Peyer's patch (tissue), 4 donors: ENCODE measurements around the gene SDF2L1. TPM values are rescaled to one million over a fixed set of nuclear protein-coding genes. Genes with fewer than 3 reads are reported as not detected.
"Not testable (repeated sequence)": the region's sequence is repeated elsewhere in the genome, so short reads cannot be mapped to it uniquely, and the experiment has no call there.

Source experiments
- DNase-seq, 3 donors: peaks; one replicate each; pipeline ENCODE4 v3.0.0-alpha.2; 2017 to 2019
- H3K27ac ChIP-seq, 4 donors: fragments of 200-600 bp; sonication (generic); one replicate each; pipeline ENCODE4 v1.5.1; 2016 to 2019
- H3K27me3 ChIP-seq, 2 donors: fragments of 200-600 bp; sonication (generic); one replicate each; pipeline ENCODE4 v1.5.1; 2019
- H3K36me3 ChIP-seq, 3 donors: fragments of 200-600 bp; sonication (generic); one replicate each; pipeline ENCODE4 v1.5.1; 2016 to 2019
- H3K4me1 ChIP-seq, 4 donors: fragments of 200-600 bp; sonication (generic); one replicate each; pipeline ENCODE4 v1.5.1; 2016 to 2019
- H3K4me3 ChIP-seq, 4 donors: fragments of 200-600 bp; sonication (generic); 1 replicate in 3 of 4; 2 replicates in 1 of 4; pipeline ENCODE4 v1.5.1; 2016 to 2019; ENCODE audit warnings: mild to moderate bottlenecking in 1 of 4
- H3K9me3 ChIP-seq, 4 donors: fragments of 200-600 bp; sonication (generic); one replicate each; pipeline ENCODE4 v1.5.1; 2016 to 2019; ENCODE audit warnings: mild to moderate bottlenecking in 1 of 4
- POLR2A ChIP-seq, 2 donors: fragments of 450-650 bp; IDR thresholded peaks; one replicate each; pipeline ENCODE4 v1.5.1; 2017; ENCODE audit warnings: antibody characterized with exemption in 2 of 2, mild to moderate bottlenecking in 2 of 2, moderate library complexity in 2 of 2
- total RNA-seq, 4 donors: library from RNA; depleted of rRNA; stranded (reverse); fragments of >200 nt; gene quantifications; one replicate each; pipeline ENCODE4 v1.1.0, GENCODE V29; 2016
- TF ChIP-seq, protein P1 (sequence below), 6 experiments: fragments of 450-650 bp in 4 of 6; fragments of 200-600 bp in 2 of 6; sonication (generic) in 1 of 6; IDR thresholded peaks; one replicate each; pipeline ENCODE4 v1.5.1; 2017 to 2019; ENCODE audit warnings: antibody characterized with exemption in 6 of 6, mild to moderate bottlenecking in 3 of 6, moderate library complexity in 1 of 6

The SDF2L1 gene, protein sequence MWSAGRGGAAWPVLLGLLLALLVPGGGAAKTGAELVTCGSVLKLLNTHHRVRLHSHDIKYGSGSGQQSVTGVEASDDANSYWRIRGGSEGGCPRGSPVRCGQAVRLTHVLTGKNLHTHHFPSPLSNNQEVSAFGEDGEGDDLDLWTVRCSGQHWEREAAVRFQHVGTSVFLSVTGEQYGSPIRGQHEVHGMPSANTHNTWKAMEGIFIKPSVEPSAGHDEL
- 10 to 100 TPM; 14.9 to 49.2 (median 30.0) TPM for total RNA-seq

DNA sequence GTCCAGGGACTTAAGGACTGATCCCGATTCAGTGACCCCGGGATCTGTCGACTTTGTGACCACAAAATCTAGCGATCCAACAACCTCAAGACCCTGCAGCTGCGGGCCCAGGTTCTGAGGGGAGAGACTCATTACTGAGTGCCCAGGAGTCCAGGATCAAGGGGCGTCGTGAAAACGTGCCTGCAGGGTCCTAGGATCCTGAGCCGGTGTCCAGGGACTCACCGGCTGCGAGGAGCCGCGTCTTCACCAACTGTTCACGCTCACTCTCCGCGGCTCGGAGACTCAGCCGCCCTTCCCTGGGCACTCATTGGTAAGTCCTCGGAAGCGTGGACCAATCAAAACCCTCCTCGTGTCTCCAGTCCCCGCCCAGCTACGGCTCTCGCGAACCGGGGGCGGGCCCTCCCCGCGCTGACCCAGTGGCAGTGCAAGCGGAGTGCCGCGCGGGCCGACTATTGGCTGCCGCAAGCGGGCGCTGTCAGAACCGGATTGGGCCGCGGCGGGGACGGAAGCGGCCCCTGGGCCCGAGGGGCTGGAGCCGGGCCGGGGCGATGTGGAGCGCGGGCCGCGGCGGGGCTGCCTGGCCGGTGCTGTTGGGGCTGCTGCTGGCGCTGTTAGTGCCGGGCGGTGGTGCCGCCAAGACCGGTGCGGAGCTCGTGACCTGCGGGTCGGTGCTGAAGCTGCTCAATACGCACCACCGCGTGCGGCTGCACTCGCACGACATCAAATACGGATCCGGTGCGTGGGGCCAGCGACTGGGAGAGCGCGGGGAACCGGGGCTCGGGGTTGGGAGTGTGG, at the start of gene SDF2L1:
SDF2L1 (plus strand) TSS at position 514 of the 795 bp plus-strand sequence; CDS start at position 549, 35 bp downstream.
- peak; percentile 55 to 91 for TF ChIP-seq POLR2A (IDR thresholded peaks at IDR 0.05)
- TF ChIP-seq, protein P1, sequence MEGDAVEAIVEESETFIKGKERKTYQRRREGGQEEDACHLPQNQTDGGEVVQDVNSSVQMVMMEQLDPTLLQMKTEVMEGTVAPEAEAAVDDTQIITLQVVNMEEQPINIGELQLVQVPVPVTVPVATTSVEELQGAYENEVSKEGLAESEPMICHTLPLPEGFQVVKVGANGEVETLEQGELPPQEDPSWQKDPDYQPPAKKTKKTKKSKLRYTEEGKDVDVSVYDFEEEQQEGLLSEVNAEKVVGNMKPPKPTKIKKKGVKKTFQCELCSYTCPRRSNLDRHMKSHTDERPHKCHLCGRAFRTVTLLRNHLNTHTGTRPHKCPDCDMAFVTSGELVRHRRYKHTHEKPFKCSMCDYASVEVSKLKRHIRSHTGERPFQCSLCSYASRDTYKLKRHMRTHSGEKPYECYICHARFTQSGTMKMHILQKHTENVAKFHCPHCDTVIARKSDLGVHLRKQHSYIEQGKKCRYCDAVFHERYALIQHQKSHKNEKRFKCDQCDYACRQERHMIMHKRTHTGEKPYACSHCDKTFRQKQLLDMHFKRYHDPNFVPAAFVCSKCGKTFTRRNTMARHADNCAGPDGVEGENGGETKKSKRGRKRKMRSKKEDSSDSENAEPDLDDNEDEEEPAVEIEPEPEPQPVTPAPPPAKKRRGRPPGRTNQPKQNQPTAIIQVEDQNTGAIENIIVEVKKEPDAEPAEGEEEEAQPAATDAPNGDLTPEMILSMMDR (IDR thresholded peaks at IDR 0.05) = peak in 4 of 6 experiments; percentile 20 to 36 (median 28)
- H3K4me1 ChIP-seq = peaks cover 0 to 13% (median 6%) of the 10 kb centered on the region in 4 donors

GRCh38 chr22:21592422-21592821, 49.7 kb upstream of the SDF2L1 start:
- TF ChIP-seq, protein P1 (IDR thresholded peaks at IDR 0.05) = no peak
- TF ChIP-seq POLR2A (IDR thresholded peaks at IDR 0.05) = no peak
- no peak for DNase-seq
- Histone ChIP-seq H3K9me3 (no peaks in the 10 kb centered on the region), H3K27me3 (no peaks in the 10 kb centered on the region), H3K4me3 (no peak overlapping the region), H3K36me3 (peaks cover 0 to 46% (median 0%) of the 10 kb centered on the region in 3 donors), H3K4me1 (peaks cover 0 to 23% (median 12%) of the 10 kb centered on the region in 4 donors), H3K27ac (no peak overlapping the region)

More for the DNA sequence above, at the start of gene SDF2L1:
- H3K9me3 ChIP-seq = no peaks in the 10 kb centered on the region
- peak within 1 kb of the TSS; percentile 70 to 82 (median 74) for H3K27ac ChIP-seq
- no peaks in the 10 kb centered on the region for H3K27me3 ChIP-seq
- DNase-seq = peak; percentile 98 to 99 (median 99)
- no peaks in the 10 kb centered on the region for H3K36me3 ChIP-seq
- H3K4me3 ChIP-seq = peak within 1 kb of the TSS; percentile 59 to 93 (median 78)

DNA sequence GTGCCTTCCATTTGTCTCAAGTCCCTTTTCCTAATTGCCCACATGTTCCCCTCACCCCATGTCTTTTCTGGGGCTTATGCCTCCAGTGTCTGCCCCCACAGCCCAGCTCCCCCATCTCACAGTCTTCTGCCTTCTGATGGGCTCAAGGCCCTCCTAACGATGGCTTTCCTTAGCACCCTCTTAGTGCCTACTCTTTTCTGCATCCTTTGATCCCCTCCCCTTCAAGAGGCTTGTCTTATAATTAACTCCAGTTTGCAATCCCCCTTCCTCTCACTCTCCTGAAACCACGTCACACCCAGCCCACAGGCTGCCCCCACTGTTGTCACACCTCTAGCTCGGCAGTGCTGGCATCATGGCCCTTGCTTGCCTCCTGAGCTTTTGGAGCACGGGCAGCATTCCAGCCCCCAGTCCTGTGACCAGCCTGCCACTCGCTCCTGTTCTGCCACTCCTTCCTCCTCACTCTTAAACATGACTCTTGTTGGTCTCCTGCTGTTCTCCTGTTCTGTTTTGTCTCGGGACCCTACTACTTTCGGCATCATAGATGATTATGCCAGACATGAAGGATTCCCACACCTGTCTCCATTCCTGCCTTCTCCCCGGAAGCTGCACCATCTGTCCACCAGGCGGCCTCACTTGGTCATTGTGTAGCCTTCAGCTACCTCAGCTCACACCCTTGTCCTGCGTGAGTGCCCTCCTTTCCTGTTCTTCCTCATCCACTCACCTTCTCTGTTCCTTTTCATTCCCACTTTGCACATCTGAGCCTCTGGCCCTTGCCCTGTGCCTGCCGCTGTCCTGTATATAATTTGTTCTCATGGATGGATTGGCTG, 48.5 kb upstream of the SDF2L1 start:
- H3K27me3 ChIP-seq = no peaks in the 10 kb centered on the region
- TF ChIP-seq POLR2A (IDR thresholded peaks at IDR 0.05) = no peak
- TF ChIP-seq, protein P1 (IDR thresholded peaks at IDR 0.05) = peak in 3 of 6 experiments; percentile 2 to 27 (median 27)
- H3K36me3 ChIP-seq = peaks cover 0 to 47% (median 0%) of the 10 kb centered on the region in 3 donors
- no peak overlapping the region for H3K4me3 ChIP-seq
- no peak for DNase-seq
- no peaks in the 10 kb centered on the region for H3K9me3 ChIP-seq
- peaks cover 0 to 16% (median 6%) of the 10 kb centered on the region in 4 donors for H3K4me1 ChIP-seq
- H3K27ac ChIP-seq = no peak overlapping the region

DNA sequence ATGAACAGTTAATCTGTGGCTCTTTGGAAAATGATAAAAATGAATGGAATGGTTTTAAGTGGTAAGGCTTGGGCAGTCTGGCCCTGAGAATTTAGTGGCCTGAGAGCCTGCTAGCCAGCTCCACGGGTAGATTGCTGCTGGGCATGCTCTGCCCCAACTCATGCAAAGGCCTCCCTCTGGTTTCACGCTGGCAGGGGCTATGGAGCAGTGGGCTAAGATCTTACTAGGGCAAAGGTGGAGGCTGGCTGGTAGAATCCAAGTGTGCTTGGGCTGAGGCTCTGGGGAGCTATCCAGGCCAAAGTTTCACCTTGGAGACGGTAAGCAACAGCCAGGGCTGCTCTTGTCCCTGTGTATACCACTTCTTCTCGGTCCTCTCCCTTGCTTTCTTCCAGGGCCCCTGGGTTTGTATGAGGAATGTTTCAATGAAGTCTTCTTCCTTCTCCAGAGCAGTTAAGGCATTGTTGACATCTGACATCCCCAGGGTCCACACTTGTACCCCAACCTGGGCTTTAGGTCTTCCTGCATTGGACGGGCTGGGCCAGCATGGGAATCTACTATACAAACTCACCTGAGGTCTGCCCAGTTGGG, 47.1 kb upstream of the SDF2L1 start:
- H3K4me3 ChIP-seq = no peak overlapping the region
- H3K9me3 ChIP-seq = no peaks in the 10 kb centered on the region
- H3K36me3 ChIP-seq = peaks cover 0 to 47% (median 0%) of the 10 kb centered on the region in 3 donors
- H3K4me1 ChIP-seq = peaks cover 0 to 16% (median 6%) of the 10 kb centered on the region in 4 donors
- TF ChIP-seq, protein P1 (IDR thresholded peaks at IDR 0.05) = no peak
- no peak for TF ChIP-seq POLR2A (IDR thresholded peaks at IDR 0.05)
- no peaks in the 10 kb centered on the region for H3K27me3 ChIP-seq
- no peak overlapping the region for H3K27ac ChIP-seq
- no peak for DNase-seq

DNA sequence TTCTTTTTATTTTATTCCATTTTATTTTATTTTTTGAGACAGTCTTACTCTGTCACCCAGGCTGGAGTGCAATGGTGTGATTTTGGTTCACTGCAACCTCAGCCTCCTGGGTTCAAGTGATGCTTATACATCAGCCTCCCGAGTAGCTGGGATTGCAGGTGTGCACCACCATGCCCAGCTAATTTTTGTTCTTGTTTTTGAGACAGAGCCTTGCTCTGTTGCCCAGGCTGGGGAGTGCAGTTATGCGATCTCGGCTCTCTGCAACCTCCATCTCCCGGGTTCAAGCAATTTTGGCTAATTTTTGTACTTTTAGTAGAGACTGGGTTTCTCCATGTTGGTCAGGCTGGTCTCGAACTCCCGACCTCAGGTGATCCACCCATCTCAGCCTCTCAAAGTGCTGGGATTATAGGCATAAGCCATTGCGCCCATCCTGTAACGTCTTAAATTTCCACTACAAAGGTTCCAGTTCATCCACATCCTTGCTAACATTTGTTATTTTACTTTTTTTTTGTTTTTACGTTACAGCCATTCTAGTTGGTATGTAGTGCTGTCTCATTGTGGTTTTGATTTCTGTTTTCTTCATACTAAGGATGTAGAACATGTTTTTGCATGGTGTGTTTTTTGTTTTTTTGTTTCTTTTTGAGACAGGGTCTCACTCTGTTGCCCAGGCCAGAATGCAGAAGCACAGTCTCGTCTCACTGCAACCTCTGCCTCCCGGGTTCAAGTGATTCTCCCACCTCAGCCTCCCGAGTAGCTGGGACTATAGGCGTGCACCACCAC, 45.6 kb upstream of the SDF2L1 start:
- peaks cover 0 to 47% (median 0%) of the 10 kb centered on the region in 3 donors for H3K36me3 ChIP-seq
- not testable (repeated sequence) for H3K9me3 ChIP-seq

More for the DNA sequence above, 45.6 kb upstream of the SDF2L1 start:
- not testable (repeated sequence) for H3K27me3 ChIP-seq, H3K27ac ChIP-seq, H3K4me1 ChIP-seq, DNase-seq, H3K4me3 ChIP-seq
